GM21367 (cell line): ENCODE data around the gene LDB2.
"Not testable (repeated sequence)": the region's sequence is repeated elsewhere in the genome, so short reads cannot be mapped to it uniquely, and the experiment has no call there.

Source experiments
- ATAC-seq: cut with Tn5 transposase; IDR thresholded peaks from one replicate; pipeline ENCODE4 v1.9.1; 2021; ENCODE audit not compliant: unreplicated experiment

LDB2 gene

GRCh38 chr4:16661813-16662212 is 236.6 kb downstream of the LDB2 start:
- no peak for ATAC-seq

- no peak for ATAC-seq
These were observed 237.8 kb downstream of the LDB2 start for GRCh38 chr4:16660656-16661055.

- ATAC-seq = no peak
These were observed 238.8 kb downstream of the LDB2 start for GRCh38 chr4:16659694-16660093.

- no peak for ATAC-seq
These were observed 239.4 kb downstream of the LDB2 start for GRCh38 chr4:16659079-16659478.

- ATAC-seq = no peak
These were observed 240.3 kb downstream of the LDB2 start for GRCh38 chr4:16658183-16658582.

GRCh38 chr4:16655111-16655510 is 243.3 kb downstream of the LDB2 start:
- ATAC-seq = no peak

- no peak for ATAC-seq
These were observed 245.6 kb downstream of the LDB2 start for GRCh38 chr4:16652732-16653305.

GRCh38 chr4:16646459-16646858 is 252.0 kb downstream of the LDB2 start:
- ATAC-seq = no peak

GRCh38 chr4:16643893-16644292 is 254.6 kb downstream of the LDB2 start:
- no peak for ATAC-seq

- no peak for ATAC-seq
These were observed 255.5 kb downstream of the LDB2 start for GRCh38 chr4:16642897-16643296.

- no peak for ATAC-seq
These were observed 256.5 kb downstream of the LDB2 start for GRCh38 chr4:16641971-16642370.

- no peak for ATAC-seq
These were observed 261.4 kb downstream of the LDB2 start for GRCh38 chr4:16636912-16637630.

GRCh38 chr4:16636304-16636703 is 262.1 kb downstream of the LDB2 start:
- ATAC-seq = no peak

- not testable (repeated sequence) for ATAC-seq
These were observed 269.2 kb downstream of the LDB2 start for GRCh38 chr4:16629274-16629673.

GRCh38 chr4:16628835-16629234 is 269.6 kb downstream of the LDB2 start:
- not testable (repeated sequence) for ATAC-seq

GRCh38 chr4:16627999-16628398 is 270.4 kb downstream of the LDB2 start:
- ATAC-seq = no peak

- no peak for ATAC-seq
These were observed 271.5 kb downstream of the LDB2 start for GRCh38 chr4:16626945-16627344.

GRCh38 chr4:16622826-16623225 is 275.6 kb downstream of the LDB2 start:
- no peak for ATAC-seq

GRCh38 chr4:16617435-16617834 is 281.0 kb downstream of the LDB2 start:
- no peak for ATAC-seq

GRCh38 chr4:16617011-16617410 is 281.4 kb downstream of the LDB2 start:
- ATAC-seq = no peak

GRCh38 chr4:16609170-16609758 is 289.2 kb downstream of the LDB2 start:
- ATAC-seq = no peak

- ATAC-seq = no peak
These were observed 289.8 kb downstream of the LDB2 start for GRCh38 chr4:16608611-16609125.
